Subcutaneous abdominal adipose tissue (tissue), 5 donors: ENCODE results near the gene KIF12.

ENCODE experiments used
- H3K27ac ChIP-seq: one replicate; pipeline ENCODE4 v1.7.0; 2013; ENCODE audit warnings: low read depth, mild to moderate bottlenecking, inconsistent platforms, low read length, moderate library complexity
- H3K27me3 ChIP-seq, 5 donors: one replicate each; pipeline ENCODE4 v1.7.0; 2013; ENCODE audit warnings: low read length in 5 of 5, inconsistent platforms in 1 of 5; ENCODE audit not compliant: control insufficient read depth in 5 of 5, insufficient read depth in 4 of 5
- H3K36me3 ChIP-seq, 5 donors: one replicate each; pipeline ENCODE4 v1.7.0; 2013; ENCODE audit warnings: low read length in 5 of 5; ENCODE audit not compliant: control insufficient read depth in 5 of 5, insufficient read depth in 5 of 5
- H3K4me1 ChIP-seq, 5 donors: one replicate each; pipeline ENCODE4 v1.7.0; 2013; ENCODE audit warnings: low read length in 5 of 5, mild to moderate bottlenecking in 3 of 5, moderate library complexity in 1 of 5; ENCODE audit not compliant: control insufficient read depth in 5 of 5, insufficient read depth in 5 of 5
- H3K4me3 ChIP-seq, 5 donors: one replicate each; pipeline ENCODE4 v1.7.0; 2013; ENCODE audit warnings: low read length in 5 of 5, low read depth in 1 of 5
- H3K9ac ChIP-seq, 5 donors: one replicate each; pipeline ENCODE4 v1.7.0; 2013; ENCODE audit warnings: low read length in 5 of 5, mild to moderate bottlenecking in 4 of 5, moderate library complexity in 3 of 5
- H3K9me3 ChIP-seq, 5 donors: one replicate each; pipeline ENCODE4 v1.7.0; 2013; ENCODE audit warnings: low read length in 5 of 5; ENCODE audit not compliant: control insufficient read depth in 5 of 5
- donor health status: healthy.
- donor health status: healthy.
- donor health status: healthy.
- donor health status: healthy.
- donor health status: healthy.

KIF12 gene

GRCh38 chr9:114107286-114108001, 8.4 kb upstream of the KIF12 start:
- no peak overlapping the region for H3K27ac ChIP-seq
- no peak overlapping the region for H3K9ac ChIP-seq
- no peaks in the 10 kb centered on the region for H3K9me3 ChIP-seq
- peaks cover 0 to 21% (median 10%) of the 10 kb centered on the region in 5 donors for H3K4me1 ChIP-seq
- H3K4me3 ChIP-seq, result no peak overlapping the region
- H3K36me3 ChIP-seq, result no peaks in the 10 kb centered on the region
- H3K27me3 ChIP-seq, result no peaks in the 10 kb centered on the region

GRCh38 chr9:114105236-114105635, 6.1 kb upstream of the KIF12 start:
- Histone ChIP-seq H3K4me3 (no peak overlapping the region), H3K4me1 (peaks cover 0 to 7% (median 0%) of the 10 kb centered on the region in 5 donors), H3K27me3 (no peaks in the 10 kb centered on the region), H3K27ac (no peak overlapping the region), H3K9ac (no peak overlapping the region), H3K36me3 (no peaks in the 10 kb centered on the region), H3K9me3 (peaks cover 0 to 6% (median 0%) of the 10 kb centered on the region in 5 donors)

DNA sequence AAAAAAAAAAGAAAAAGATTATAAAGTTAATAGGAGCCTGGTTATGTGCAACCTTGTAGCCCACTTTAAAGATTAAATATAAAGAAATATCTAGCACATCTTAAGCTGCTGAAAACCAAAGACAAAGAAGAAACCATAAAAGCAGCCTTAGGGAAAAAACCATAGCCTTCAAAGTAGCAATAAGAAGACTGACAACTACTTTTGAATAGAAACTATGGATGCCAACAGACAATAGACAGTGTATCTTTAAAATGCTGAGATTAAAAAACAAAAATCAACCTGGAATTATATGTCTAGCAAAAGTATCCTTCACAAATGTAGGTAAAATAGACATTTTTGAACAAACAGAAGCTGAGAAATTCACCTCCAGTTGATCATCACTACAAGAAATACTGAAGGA, 3.4 kb upstream of the KIF12 start:
- Histone ChIP-seq H3K9me3 (peaks cover 0 to 6% (median 0%) of the 10 kb centered on the region in 5 donors), H3K36me3 (no peaks in the 10 kb centered on the region), H3K27me3 (peaks cover 4 to 17% (median 10%) of the 10 kb centered on the region in 5 donors), H3K9ac (no peak overlapping the region), H3K4me3 (no peak overlapping the region), H3K4me1 (peaks cover 0 to 11% (median 7%) of the 10 kb centered on the region in 5 donors), H3K27ac (no peak overlapping the region)

DNA sequence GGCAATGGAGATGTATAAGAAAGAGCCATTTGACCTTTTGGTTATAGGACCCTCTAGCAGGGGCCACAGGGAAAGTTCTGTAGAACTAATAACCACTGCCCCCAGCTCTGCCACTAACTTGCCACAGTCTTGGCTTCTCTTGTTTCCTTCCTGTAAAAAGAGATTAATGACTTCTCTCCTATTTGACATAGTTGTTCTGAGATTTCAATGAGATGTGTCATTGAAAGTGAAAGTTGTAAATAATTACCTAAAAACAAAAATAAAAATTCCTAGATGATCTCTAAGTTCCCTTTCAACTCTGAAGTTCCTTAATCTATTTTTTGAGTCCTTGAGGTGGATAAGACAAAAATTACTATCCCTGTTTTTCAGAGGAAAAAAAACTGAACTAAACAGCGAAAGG, 1.4 kb upstream of the KIF12 start:
- Histone ChIP-seq H3K27me3 (peaks cover 8 to 35% (median 26%) of the 10 kb centered on the region in 5 donors), H3K9me3 (peaks cover 0 to 6% (median 0%) of the 10 kb centered on the region in 5 donors), H3K4me3 (no peak overlapping the region), H3K9ac (no peak overlapping the region), H3K36me3 (no peaks in the 10 kb centered on the region), H3K4me1 (peaks cover 0 to 14% (median 8%) of the 10 kb centered on the region in 5 donors), H3K27ac (no peak overlapping the region)

GRCh38 chr9:114099669-114100270, 678 bp upstream of the KIF12 start:
- H3K27ac ChIP-seq, result no peak overlapping the region
- H3K9ac ChIP-seq, result no peak overlapping the region
- H3K27me3 ChIP-seq, result peaks cover 8 to 43% (median 33%) of the 10 kb centered on the region in 5 donors
- peaks cover 0 to 10% (median 8%) of the 10 kb centered on the region in 5 donors for H3K4me1 ChIP-seq
- H3K36me3 ChIP-seq, result no peaks in the 10 kb centered on the region
- peaks cover 0 to 6% (median 0%) of the 10 kb centered on the region in 5 donors for H3K9me3 ChIP-seq
- H3K4me3 ChIP-seq, result no peak overlapping the region

GRCh38 chr9:114098021-114098935, 814 bp downstream of the KIF12 start:
- Histone ChIP-seq H3K27me3 (peaks cover 8 to 43% (median 37%) of the 10 kb centered on the region in 5 donors), H3K4me1 (peaks cover 0 to 10% (median 8%) of the 10 kb centered on the region in 5 donors), H3K4me3 (peak overlapping the region in 3 of 5 donors; percentile 12 to 37 (median 31)), H3K9ac (no peak overlapping the region), H3K36me3 (no peaks in the 10 kb centered on the region), H3K9me3 (peaks cover 0 to 6% (median 0%) of the 10 kb centered on the region in 5 donors), H3K27ac (no peak overlapping the region)

- Histone ChIP-seq H3K9me3 (peaks cover 0 to 6% (median 0%) of the 10 kb centered on the region in 5 donors), H3K4me3 (peak overlapping the region in 3 of 5 donors; percentile 12 to 37 (median 31)), H3K27me3 (peaks cover 8 to 44% (median 37%) of the 10 kb centered on the region in 5 donors), H3K27ac (no peak overlapping the region), H3K36me3 (no peaks in the 10 kb centered on the region), H3K9ac (no peak overlapping the region), H3K4me1 (peaks cover 0 to 10% (median 8%) of the 10 kb centered on the region in 5 donors)
These were observed 1.5 kb downstream of the KIF12 start for GRCh38 chr9:114097613-114098020.

DNA sequence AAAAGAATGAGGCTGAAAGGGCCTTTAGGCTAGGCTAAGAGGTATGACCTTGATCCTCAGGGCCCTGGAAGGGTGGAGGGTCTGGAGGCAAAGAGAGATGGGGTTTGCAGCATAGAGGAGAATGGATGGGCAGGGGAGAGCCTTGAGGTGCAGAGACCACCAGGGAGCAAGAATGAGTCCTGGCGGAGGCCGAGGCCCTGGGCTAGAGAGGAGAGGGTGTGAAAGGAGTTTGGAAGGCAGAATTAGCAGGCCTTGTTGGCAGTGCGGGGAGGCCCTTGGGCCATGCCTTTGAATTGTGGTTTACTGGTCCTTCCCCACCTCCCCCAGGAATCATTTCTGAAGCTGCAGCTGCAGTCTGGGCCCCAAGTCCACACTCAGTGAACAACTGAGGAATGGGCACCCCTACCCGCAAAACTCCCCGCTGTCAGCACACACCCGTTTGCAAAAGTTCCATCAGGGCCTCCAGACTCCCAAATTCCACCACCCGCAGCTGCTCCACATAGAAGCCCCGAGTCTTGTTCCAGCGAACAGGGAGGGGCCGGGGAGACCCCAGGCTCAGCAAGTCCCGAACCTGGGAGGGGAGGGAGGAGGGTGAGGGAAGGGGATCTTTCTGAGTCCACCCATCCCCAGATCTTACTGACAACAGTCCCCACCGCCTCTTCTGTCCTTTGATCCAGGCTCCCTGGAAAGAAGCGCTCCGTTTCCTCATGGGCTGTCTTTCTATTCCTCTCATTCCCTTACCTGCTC, 2.1 kb downstream of the KIF12 start:
- Histone ChIP-seq H3K27me3 (peaks cover 8 to 44% (median 37%) of the 10 kb centered on the region in 5 donors), H3K4me1 (peaks cover 0 to 10% (median 8%) of the 10 kb centered on the region in 5 donors), H3K9me3 (peaks cover 0 to 5% (median 0%) of the 10 kb centered on the region in 5 donors), H3K9ac (no peak overlapping the region), H3K36me3 (no peaks in the 10 kb centered on the region), H3K4me3 (peak overlapping the region in 1 of 5 donors; percentile 37), H3K27ac (no peak overlapping the region)

DNA sequence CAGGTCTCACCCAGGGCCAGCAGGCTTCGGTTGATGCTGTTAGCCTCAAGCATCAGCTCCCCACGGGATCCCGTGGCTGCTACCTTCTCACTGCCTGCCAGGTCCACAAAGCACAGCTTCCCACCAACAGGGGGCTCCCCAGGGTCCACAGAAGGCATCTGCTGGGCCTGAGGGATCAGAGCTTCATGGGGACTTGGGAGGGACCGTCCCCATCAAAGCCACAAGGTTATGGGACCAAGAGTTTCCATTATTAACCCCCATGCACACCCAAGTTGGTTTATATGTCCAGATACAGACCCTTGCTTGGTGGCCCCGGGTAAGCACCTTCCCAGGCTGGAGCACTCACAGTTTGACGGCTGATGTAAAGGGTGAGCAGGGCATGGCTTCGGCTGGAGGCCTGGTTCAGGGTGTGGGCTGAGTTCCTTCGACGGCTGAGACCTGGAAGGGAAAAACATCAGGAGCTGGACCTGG, 3.0 kb downstream of the KIF12 start:
- no peaks in the 10 kb centered on the region for H3K36me3 ChIP-seq
- no peak overlapping the region for H3K4me3 ChIP-seq
- no peak overlapping the region for H3K27ac ChIP-seq
- peaks cover 8 to 44% (median 37%) of the 10 kb centered on the region in 5 donors for H3K27me3 ChIP-seq
- H3K9me3 ChIP-seq, result no peaks in the 10 kb centered on the region
- peaks cover 0 to 10% (median 8%) of the 10 kb centered on the region in 5 donors for H3K4me1 ChIP-seq
- H3K9ac ChIP-seq, result no peak overlapping the region
